Stimulated activated CD4-positive, alpha-beta T cell treated with anti-CD3 and anti-CD28 coated beads, Interleukin-15, amount 100 ng/mL, for 24 hours (primary cell): ENCODE measurements around the gene TMOD3.

Experiments used
- DNase-seq: peaks from one replicate; pipeline ENCODE4 v3.0.0-alpha.2; 2020

Gene TMOD3

DNA sequence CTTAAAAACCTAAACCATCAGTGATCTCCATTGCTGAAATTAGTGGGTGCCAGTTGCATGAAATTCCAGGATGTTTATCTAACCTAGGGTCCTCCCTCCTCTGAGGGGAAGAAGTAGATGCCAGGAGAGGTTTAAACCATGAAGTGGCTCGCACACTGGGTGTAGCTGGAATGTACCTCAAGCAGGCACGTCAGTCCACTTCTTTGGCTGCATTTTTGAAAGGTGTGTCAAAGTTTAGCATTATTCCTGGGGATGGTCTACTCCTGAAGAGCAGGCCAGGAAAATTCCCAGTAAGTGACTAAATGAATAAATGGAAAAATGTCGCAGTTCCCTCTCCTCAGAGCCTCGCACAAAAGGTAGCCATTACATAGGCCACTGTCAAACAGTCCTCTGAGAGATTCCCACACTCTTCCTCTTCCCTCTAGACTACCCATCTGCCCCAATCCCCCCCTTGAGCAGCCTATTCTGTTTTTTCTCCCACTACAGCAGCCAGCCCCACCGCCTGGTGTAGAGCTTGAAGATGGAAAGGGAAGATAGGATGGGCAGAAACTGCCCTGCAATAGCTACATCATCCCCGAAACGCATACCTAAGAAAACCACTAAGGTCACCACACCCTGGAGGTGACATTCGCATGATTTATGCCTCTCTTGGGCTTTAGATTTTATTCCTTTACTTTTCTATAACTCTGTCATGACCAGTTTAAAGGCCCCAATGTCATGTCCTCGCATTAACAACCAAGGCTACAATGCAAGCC, 655 bp upstream of the TMOD3 start:
- DNase-seq = no peak

DNA sequence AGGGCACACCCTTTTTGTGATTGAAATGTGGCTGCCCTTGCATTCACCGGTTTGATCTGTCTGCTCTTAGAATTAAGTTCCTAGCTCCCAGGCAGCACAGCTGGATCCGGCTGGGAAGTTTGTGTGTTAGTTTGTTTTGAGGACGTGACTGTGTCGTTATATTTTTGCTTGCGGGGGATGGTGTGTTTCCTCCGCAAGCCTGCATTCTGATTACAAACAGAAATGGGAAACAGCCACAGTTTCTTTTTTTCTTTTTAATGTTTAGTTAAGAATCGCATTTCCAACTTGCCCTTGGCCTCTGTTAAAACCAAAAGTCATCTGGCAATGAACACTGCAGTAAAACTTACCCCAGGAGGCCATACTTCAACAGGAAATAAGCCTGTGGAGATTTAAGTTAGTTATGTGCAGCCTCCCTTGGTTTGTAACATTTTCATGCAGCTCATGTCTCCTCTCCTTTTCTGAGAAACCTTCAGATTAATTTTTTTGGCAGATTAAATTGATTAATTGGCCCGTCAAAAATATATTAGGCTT, 888 bp downstream of the TMOD3 start:
- no peak for DNase-seq

DNA sequence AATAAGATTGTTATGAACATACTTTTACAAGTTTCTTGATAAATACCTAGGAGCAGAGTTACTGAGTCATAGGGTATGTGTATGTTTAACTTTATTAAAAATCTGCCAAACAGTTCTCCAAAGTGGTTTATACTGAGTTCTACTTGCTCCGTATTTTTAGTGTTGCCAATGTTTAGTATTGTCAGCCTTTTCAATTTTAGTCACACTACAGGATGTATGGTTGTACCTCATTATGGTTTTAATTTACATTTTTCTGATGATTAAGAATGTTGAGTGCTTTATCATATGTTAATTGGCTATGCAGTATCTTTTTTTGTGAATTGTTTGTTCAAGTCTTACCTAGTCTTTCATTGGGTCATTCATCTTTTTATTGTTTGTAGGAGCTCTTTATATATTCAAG, 4.3 kb downstream of the TMOD3 start:
- DNase-seq = no peak

DNA sequence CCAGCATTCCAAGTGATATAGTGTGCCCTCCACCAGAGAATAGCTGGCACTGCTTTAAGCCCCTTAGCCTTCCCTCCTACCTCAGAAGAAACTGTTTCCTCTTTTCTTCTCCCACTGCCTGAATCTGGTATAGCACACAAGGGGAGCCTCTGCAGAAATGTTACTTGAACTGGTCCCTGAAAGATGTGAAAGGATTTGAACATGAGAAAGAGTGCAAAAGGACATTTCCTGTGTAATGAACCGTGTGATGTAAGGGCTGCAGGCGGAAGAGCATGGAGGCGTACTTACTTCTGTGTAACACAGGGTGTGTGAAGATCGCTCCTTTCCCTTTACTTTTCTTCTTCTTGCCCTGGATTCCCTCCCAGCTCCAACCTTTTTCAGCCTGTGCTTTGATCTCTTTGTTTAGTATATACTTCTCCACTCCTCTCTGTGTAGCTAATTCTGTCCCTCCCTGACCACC, 8.4 kb downstream of the TMOD3 start:
- DNase-seq = no peak

DNA sequence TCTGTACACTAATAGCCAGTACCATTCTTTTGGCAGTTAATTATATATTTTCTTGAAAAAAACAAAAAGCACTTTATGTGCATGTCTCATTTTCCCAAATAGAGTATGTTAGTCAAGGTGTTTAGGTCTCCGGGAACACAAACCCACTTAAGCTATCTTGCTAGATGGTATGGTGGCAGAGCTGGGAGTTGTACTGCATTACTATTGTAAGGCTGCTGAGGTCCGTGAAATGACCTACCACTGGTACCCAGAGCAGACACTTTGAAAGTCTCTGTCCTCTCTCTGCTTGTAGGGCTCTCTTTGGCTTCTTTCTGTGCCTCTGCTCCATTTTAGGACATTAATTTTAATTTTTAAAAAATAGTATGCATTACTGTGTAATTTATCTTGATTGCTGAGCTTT, 8.8 kb downstream of the TMOD3 start:
- no peak for DNase-seq

DNA sequence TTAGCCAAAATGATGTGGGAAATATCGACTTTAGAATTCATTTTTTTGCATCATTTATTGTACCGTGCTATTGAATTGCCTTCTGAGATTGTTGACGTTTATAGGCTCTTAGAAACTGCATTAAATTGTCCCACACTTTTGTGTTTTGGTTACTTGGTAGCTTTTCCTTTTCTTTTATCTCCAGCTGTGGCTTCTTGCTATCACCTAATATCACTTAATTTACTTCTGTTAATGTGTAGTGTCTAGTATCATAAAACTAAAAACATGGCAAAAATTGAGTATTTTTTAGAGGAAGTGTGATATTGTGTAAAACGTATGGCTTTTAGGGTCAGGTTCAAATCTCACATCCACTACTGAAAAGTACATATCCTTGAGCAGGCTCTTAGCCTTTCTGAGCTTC, 11.2 kb downstream of the TMOD3 start:
- DNase-seq = no peak

DNA sequence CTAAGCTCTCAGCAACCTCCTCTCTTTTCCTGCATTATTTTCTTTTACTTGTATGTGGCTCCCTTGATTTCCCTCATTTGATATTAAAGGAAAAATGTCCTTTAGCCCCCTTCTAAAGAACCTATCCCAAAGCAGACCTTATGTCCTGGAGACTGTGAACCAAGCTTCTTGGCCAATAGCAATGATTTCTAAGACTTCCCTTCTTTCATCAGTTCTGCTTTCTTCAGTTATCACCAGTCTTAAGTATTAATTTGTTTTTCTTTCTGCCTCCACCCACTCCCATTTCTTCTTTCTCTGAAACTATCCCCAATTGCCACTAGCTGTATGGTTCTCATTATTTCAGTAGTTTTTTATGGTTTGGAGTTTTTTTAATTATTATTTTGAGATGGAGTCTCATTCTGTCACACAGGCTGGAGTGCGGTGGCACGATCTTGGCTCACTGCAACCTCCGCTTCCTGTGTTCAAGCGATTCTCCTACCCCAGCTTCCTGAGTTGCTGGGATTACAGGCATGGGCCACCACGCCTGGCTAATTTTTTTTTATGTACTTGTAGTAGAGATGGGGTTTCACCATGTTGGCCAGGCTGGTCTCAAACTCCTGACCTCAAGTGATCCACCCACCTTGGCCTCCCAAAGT, 12.1 kb downstream of the TMOD3 start:
- no peak for DNase-seq

DNA sequence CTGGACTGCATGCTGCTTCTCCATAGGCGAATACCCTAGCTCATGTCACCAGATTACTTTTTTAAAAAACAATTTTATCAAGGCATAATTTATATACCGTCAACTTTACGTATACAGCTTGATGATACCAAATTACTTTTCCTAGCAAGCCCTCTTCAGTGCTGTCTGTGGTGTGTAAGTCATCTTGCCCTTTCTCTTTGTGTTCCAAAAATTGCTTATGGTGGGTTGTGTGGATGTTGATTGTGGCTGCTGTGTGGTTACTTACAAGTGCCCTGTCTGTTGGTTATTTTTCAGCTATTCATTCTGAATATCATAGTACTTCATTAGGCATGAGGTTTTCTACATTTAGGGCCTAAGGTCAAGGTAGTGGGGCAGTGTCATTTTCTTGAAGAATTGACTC, 12.8 kb downstream of the TMOD3 start:
- DNase-seq = no peak

DNA sequence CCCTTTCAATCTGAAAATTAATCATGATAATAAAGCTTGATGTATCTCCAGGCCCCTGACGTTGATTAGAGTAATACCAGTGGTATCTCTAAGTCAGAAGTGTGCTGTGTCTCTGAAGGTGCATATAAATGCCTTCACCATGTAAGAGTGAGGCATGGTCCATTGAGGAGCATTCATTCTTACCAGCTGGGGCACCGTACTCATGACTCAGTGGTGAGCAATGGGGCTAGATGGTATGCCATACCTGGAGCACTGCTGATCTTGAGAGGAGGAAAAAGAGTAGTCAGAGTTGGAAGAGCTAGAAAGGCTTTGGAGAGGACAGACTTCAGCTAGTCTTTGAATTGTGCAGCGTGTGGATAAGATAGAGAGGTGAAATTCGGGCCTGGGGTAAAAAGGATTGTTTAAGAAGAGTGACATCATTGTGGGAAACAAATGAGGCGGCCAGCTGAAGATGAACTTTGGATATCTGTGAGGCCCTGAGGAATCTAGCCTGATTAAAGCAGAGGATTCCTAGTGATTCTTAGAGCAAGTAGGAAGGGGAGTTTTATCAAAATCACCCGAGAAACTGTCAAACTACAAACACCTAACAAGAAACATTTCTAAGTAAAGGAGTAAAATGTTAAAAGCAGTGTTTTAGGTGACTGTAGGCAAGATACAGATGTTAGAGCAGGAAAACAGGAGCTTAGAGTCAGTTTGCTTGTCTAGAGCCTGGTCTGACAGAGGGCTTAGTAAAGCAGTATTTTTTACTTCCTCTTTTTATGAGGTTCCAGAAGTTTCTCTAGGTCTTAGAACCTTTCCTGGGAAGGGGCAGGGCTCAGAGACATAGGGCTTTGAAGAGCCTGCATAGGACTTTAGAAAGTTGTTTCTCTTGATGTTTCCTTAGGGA, 13.6 kb downstream of the TMOD3 start:
- DNase-seq = peak; percentile 44

DNA sequence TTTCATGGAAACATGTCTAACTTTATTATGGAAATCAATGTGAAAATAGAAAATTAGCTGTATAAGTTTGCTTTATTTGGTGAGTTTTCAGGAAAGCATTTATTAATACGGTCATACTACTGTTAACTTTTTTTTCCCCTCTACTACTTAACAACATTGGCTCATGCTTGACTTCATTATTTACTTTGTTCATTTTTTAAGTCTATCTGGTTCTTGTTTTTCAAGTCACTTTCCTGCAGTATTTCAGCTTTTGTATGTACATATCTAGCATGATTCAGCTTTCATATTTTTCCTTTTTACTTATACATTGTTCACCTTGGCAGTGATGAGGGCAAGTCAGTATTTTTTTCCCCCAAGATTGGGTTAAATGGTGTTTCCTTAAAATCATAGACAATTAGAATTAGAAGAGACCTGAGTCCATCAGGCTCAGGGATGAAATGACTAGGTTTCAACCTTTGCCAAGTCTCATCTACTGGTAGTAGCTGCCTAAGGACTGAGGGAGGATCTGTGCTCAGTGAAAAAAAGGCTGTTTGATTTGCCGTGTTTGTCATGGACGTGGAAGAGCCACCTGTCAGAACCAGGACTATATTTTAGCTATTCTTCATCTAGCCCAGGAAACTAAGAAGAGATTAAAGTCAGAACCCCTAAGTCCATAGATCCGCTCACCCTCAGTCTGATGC, 15.4 kb downstream of the TMOD3 start:
- no peak for DNase-seq

DNA sequence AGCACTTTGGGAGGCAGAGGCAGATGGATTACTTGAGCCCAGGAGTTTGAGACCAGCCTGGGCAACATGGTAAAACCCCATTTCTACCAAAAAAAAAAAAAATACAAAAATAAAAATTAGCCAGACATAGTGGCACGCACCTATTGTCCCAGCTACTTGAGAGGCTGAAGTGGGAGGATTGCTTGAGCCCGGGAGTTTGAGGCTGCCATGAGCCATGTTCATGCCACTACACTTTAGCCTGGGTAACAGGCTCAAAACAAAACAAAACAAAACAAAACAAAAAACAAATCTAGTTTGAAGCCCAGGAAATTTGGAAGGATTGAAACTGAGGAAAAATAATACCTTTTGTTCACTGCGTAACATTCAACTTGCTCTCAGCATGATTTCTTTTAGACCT, 16.6 kb downstream of the TMOD3 start:
- no peak for DNase-seq

DNA sequence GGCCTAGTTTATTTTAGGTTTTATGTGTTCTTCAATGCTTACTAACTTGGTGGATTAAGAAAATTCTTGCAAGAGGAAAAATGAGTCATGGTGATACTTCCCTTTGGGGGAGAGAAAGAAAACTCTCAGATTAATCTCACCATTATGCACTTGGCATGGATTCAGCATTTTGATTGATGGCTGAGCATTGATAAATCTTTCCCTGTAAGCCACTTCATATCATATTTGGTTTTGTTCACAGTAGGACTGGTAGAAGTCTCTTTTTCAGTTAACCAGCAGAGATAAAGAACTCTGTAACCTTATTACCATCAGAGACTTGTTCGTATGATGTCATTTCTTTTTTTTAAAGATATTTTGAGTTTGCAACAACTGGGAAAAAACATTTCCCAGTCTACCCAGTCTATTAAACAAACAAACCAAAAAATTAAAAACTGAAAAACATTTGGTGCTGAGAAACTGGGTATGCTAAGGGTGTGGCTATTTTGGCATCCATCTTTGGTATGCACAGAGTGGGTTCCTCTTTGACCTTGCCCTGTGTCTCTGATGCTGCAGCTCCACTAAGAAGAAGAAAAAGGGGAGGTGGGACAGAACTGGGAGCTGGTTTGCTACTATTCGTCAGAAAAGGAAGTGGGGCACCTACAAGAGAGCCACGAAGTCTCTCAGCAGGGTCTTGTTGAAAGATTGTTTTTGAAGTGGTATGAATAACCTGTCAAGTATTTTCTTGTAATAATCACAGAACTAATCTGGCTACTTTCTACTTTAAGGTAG, 17.2 kb downstream of the TMOD3 start:
- DNase-seq = peak; percentile 9

DNA sequence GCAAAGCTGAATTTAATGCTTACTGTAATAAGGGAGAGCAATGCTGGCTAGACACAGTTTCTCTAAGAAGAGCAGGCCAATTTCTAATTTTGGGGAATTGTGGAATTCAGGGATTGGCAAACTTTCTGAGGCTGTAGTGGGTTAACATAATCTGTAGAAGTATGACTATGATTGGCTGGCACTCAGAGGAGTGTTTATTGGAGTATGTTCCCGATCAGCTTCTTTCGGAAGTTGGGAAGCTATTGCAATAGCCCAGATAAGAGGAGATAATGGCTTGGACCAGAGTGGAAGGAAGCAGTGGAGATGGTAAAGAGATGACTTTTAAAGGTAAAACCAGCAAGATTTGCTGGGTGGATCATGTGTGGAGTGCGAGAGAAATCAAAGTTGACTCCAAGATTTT, 19.4 kb downstream of the TMOD3 start:
- DNase-seq = no peak

DNA sequence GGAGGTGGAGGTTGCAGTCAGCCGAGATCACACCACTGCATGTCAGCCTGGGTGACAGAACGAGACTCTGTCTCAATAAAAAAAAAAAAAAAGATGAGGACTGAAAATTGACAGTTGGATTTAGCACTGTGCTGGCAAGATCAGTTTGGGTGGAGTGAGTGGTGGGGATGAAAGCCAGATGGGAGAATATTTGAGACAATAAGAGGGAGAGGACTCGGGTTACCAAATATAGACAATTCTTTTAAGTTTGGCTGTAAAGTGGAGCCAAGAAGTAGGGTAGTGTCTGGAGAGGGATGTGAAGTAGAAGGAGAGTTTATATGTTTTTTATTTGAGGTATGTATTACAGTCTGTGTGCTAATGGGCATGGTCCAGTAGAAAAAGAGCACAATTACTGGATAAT, 20.4 kb downstream of the TMOD3 start:
- DNase-seq = no peak

DNA sequence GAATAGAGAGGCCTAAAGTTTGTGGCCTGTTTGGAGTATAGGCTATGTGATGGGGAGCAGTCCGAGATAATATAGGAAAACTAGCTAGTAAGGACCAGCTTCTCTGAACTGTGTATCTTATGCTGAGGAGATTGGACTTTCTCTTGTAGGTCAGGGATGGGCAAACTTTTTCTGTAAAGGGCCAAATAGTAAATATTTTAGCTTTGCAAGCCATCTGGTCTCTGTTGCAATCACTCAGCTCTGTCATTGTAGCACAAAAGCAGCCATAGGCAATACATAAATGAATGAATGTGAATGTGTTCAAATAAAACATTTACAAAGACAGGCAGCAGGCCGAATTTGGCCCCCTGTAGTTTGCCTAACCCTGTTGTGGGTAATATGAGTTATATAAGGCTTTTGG, 24.5 kb downstream of the TMOD3 start:
- DNase-seq = no peak

DNA sequence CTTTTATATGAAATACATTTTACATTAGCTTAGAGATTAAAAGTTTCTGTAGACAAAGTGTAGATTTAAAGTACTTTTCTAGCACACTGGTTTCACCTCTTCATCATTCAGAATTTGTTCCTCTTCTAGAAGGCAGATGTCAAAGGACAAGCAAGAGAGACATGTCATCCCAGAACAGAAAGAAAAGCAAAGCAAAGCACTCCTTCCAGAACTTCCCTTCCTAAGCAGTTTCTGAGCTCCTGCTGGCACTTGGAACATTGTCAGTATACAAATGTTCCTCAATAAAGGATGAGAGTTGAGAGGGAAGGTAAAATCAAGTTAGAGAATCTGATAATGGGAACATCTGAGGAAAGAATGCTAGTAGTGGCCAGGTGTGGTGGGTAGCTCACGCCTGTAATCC, 26.2 kb downstream of the TMOD3 start:
- no peak for DNase-seq

DNA sequence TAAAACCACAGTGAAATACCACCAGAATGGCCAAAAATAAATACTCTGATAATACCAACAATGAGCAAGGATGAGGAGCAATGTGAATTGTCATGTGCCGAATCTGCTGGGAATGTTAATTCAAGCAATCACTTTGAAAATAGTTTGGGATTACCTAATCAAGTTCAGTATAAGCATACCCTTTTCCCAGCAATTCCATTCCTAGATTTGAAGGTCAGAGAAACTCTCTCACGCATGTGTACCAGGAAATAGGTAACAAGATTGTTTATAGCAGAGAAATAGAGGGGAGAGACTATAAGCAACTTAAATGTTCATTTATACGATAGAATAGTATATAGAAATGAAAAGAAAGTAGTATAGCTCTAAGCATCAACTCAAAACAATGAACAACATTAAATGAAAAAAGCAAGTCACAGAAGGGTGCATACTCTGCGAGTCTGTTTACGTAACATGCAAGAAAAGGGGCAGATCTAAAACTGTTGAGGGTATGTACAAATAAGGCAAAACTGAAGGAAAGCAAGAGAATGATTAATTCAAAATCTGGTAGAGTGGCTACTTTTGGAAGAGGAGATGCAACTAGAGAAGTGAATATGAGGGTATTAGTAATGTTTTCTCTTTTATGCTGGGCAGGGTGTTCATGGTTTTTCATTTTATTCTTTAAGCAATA, 27.4 kb downstream of the TMOD3 start:
- no peak for DNase-seq

DNA sequence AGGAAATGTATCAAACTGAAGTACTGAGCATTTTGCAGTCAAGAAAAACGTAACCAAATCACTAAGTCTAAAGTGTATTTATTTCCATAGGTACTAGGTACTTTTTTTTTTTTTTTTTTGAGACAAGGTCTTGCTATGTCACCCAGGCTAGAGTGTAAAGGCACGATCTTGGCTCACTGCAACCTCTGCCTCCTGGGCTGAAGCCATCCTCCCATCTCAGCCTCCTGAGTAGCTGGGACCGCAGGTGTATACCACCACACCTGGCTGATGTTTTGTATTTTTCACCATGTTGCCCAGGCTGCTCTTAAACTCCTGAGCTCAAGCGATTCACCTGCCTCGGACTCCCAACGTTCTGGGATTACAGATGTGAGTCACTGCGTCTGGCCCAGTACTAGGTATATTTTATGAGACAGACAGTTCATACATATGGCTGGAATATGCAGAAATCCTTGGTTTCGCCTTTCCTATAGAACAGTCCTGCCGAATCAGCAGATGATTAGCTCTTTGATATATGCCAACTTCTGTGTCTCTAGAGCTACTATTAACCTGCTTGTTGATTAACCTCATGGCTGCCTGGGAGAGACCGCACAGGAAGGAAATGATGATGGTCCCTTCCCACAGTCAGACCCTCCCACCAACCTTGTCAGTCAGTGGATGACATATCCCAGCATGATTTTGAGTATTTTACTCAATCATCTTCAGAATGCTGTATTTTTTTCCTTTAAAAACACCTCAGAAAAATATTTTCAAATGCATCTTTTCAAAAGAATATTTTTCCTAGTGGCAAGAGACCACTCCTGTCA, 32.3 kb downstream of the TMOD3 start:
- DNase-seq = peak; percentile 64

DNA sequence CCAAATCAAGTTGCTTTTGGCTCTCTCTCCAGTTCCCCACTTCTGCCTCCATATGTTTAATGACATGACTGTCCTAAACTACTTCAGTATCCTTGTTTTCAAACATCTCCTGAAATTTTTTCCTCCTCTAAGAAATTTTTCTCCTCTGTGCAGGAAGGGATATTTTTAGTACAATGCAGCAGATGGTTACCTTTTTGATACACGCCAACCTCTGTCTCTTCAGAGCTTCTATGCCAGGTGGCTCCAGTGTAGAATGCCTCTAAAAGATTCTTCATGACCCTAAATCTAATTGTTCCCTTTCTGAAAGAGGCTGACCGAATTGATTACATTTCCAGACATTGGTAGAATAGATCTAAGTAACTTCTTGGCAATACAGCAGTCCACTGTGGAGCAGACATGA, 33.7 kb downstream of the TMOD3 start:
- no peak for DNase-seq

DNA sequence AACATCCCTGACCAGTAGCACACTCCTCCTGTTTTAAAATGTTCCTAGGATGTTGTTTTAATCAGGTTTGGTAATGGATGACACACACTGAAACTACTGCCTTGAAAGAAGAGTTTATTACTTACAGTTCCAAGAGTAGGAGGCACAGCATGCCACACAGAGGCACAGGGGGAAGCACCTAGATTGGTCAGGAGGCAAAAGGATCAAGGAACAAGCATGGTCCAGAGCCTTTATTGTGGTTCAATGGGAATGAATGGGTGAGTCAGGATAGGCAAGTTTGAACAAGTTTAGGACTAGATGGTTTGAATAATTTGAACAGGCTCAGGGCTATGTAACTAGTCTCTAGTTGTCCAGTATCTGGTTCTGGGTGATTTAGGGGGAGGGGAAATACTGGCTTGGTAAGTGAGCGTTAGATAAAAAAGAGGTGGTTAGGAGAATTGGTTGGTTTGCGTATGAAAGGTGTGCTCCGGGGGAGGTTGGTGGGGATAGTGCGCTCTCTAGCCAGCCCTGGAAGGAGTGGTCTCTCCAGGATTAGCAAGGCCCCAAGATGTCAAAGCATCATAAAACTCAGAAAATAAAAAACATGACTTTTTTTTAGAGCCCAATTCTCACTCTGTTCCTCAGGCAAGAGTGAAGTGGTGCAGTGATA, 35.1 kb downstream of the TMOD3 start:
- peak; percentile 50 for DNase-seq
